ENCODE results near the gene SLC18A2.
A peak's percentile ranks its signal among the peaks of the same experiment; 100 is the strongest.
"Not testable (repeated sequence)": the region's sequence is repeated elsewhere in the genome, so short reads cannot be mapped to it uniquely, and the experiment has no call there.

The SLC18A2 gene

DNA sequence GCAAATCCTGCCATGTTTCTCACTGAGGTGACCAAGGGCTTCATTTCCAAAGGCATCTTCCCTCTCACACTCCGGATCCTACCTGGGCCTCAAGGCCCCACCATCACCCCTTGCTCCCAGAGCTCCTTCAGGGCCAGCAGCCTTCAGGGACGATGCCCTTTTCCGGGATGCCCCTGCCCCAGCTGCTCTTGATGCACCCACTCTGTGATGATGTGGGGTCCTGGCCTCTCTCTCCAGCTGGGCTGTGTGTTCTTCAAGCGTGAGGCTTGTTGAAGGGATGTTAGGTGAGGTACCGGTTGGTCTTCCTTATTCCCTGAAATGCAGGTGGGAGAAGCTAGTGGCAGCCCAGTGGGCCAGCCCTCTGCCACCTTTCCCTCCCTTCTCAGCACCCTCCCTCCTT lies 18.4 kb upstream of the SLC18A2 start:
- H3K4me3 ChIP-seq (ENCODE audit: low read depth, low read length), result no peak overlapping the region
- no peak for DNase-seq (ENCODE audit: low read depth)
- TF ChIP-seq, protein P1, sequence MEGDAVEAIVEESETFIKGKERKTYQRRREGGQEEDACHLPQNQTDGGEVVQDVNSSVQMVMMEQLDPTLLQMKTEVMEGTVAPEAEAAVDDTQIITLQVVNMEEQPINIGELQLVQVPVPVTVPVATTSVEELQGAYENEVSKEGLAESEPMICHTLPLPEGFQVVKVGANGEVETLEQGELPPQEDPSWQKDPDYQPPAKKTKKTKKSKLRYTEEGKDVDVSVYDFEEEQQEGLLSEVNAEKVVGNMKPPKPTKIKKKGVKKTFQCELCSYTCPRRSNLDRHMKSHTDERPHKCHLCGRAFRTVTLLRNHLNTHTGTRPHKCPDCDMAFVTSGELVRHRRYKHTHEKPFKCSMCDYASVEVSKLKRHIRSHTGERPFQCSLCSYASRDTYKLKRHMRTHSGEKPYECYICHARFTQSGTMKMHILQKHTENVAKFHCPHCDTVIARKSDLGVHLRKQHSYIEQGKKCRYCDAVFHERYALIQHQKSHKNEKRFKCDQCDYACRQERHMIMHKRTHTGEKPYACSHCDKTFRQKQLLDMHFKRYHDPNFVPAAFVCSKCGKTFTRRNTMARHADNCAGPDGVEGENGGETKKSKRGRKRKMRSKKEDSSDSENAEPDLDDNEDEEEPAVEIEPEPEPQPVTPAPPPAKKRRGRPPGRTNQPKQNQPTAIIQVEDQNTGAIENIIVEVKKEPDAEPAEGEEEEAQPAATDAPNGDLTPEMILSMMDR (IDR thresholded peaks at IDR 0.05; ENCODE audit: low read depth, low read length, missing control alignments), result no peak

DNA sequence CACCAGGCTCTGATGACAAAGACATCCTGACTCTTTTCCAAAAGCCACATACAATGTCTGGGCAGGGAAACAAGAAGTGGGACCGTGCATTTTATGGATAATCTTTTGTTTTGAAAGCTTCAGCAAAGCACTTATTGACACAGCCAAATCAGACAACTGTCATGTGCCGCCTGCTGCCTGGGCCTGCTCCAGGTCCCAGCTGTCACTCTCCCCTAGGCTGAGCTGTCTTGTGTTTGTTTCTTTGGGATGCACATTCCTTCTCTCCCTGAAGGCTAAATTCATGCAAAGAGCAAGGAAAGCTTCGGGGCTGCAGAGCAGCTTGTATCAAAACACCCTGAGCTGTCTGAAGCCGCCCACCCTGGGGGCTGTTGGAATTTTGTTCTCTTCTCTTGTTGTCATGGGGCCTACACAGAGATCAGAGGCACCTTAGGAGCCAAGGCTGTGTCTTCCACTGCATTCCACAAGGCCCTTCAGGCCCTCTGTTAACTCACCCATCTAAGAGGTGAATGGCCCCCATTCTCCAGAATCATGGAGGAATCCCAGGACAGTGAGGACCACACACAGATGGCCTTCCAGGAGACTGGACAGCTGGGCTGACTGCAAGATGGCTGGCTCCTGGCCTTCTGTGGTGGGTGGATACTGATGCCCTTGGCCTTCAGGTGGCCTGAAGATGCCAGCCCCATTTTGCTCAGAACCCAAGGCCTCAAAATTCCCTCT lies 17.8 kb upstream of the SLC18A2 start:
- H3K4me3 ChIP-seq (ENCODE audit: low read depth, low read length), result no peak overlapping the region
- DNase-seq (ENCODE audit: low read depth), result no peak

DNA sequence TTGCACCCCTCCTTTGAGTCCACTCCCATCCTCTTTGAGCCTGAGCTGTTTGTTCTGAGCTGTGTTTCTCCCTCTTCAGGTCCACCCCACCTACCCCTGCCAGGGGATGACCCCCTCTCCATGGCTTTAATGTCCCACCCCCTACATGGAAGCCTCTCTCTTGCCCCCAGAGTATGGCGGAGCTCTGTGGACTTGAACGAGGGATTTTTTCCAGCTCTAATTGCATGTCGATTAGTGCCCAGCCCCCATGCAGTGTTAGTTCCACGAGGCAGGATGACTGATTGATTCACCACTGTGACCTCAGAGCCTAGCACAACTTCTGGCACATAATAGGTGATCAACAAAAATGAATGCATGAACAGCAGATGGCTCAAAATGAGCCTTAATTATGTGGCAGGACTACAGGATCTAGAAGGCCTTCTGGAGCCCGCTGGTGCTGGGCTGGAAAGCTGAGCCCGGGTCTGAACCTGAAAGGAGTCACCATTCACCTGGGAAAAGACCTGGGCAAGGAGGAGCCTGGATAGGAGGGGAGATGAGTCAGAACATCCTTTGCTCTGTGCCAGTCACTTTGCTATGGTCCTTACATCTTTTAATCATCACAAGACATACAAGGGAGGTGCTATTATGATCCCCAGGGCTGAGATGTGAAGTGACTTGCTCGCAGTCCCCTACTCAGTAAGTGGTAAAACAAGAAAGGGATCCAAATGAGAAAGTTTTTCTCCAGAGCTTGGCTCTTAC lies 17.1 kb upstream of the SLC18A2 start:
- TF ChIP-seq, protein P1 (IDR thresholded peaks at IDR 0.05; ENCODE audit: low read depth, low read length, missing control alignments), result no peak
- no peak for DNase-seq (ENCODE audit: low read depth)
- no peak overlapping the region for H3K4me3 ChIP-seq (ENCODE audit: low read depth, low read length)

More for the DNA sequence above, 17.8 kb upstream of the SLC18A2 start:
- TF ChIP-seq, protein P1 (IDR thresholded peaks at IDR 0.05; ENCODE audit: low read depth, low read length, missing control alignments), result no peak

DNA sequence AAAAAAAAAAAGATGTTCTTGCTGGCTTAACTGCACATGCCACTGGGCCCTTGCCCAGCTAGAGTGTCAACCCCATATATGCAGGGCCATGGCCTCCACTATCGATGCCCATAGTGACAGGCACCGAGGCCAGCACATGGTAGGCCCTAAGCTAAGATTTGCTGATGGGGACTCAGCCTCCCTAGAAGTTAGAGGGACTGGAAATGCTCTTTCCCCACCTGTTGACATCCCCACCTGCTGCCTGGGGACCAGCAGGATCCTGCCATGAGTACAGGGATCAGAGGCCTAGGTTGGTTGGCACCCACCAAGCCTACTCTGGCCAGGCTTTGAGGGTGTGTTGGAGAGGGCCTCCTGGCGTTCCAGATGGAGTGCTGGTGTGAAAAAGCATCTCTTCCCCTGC lies 16.0 kb upstream of the SLC18A2 start:
- DNase-seq (ENCODE audit: low read depth), result no peak
- TF ChIP-seq, protein P1 (IDR thresholded peaks at IDR 0.05; ENCODE audit: low read depth, low read length, missing control alignments), result no peak
- H3K4me3 ChIP-seq (ENCODE audit: low read depth, low read length), result no peak overlapping the region

DNA sequence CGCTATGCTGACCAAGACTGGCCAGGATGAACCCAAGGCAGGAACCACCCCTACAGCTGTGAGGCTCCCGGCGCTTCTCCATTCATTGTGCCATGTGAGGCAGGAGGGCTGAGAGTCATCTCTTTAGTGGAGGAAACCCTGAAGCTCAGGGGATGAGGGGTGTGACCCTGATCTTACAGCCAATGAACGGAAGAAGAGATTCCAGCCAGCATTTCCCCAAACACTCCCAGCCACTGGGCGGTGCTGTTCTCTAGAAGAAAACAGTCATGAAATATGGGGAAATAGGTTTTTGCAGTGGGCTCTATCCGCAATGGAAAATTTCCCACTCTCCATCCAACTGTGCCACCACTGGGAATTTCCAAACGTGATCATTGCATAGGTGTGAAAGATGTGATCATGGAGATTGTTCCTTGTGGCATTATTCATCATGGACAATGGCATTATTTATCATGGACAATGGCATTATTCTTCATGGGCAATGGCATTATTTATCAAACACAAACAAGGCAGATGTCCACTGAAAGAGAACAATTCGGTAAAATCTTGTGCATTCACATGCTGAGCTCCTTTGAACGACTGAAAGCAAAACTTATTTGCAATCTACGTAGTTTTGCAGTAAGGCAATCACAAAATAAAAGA lies 14.0 kb upstream of the SLC18A2 start:
- no peak for DNase-seq (ENCODE audit: low read depth)
- TF ChIP-seq, protein P1 (IDR thresholded peaks at IDR 0.05; ENCODE audit: low read depth, low read length, missing control alignments), result peak; percentile 62
- no peak overlapping the region for H3K4me3 ChIP-seq (ENCODE audit: low read depth, low read length)

DNA sequence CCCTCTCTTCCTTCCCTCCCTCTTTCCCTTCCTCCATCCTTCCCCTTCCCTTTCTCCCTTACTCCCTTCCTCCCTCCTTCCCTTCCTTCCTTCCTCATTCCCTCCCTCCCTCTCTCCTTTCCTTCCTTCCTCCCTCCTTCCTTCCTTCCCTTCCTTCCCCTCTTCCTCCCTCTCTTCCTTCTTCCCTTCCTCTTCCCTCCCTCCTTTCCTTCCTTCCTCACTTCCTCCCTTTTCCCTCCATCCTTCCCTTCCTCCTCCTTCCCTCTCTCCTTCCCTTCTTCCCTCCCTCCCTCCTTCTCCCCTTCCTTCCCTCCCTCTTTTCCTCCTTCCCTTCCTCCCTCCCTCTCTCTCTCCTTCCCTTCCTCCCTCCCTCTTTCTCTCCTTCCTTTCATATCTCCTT lies 12.7 kb upstream of the SLC18A2 start:
- H3K4me3 ChIP-seq (ENCODE audit: low read depth, low read length), result no peak overlapping the region
- no peak for DNase-seq (ENCODE audit: low read depth)
- TF ChIP-seq, protein P1 (IDR thresholded peaks at IDR 0.05; ENCODE audit: low read depth, low read length, missing control alignments), result no peak

DNA sequence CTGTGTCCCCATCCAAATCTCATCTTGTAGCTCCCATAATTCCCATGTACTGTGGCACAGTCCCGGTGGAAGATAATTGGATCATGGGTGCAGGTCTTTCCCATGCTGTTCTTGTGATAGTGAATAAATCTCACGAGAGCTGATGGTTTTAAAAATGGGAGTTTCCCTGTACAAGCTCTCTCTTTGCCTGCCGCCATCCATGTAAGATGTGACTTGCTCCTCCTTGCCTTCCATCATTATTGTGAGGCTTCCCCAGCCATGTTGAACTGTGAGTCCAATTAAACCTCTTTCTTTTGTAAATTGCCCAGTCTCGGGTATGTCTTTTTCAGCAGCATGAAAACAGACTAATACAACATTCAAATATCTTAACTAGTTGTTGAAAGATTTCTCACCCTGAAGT lies 10.8 kb upstream of the SLC18A2 start:
- not testable (repeated sequence) for H3K4me3 ChIP-seq (ENCODE audit: low read depth, low read length); DNase-seq (ENCODE audit: low read depth)
